Ovary (tissue), 9 donors: ENCODE data around the gene PLEKHH1. TPM values are rescaled to one million over a fixed set of nuclear protein-coding genes. Genes with fewer than 3 reads are reported as not detected.

Source experiments
- DNase-seq, 5 donors: peaks; one replicate each; pipeline ENCODE4 v3.0.0-alpha.2; 2019 to 2020
- H3K27ac ChIP-seq, 2 donors: fragments of 200-600 bp; one replicate each; pipeline versions ENCODE4 v1.5.1 to v1.8.0; 2019 to 2022
- H3K27me3 ChIP-seq: fragments of 200-600 bp; one replicate; pipeline ENCODE4 v1.8.0; 2022
- H3K36me3 ChIP-seq: fragments of 200-600 bp; sonication (generic); one replicate; pipeline ENCODE4 v1.5.1; 2019
- H3K4me1 ChIP-seq: one replicate; pipeline ENCODE4 v1.8.1; 2013; ENCODE audit warnings: mild to moderate bottlenecking, moderate library complexity; ENCODE audit not compliant: insufficient read depth
- H3K4me3 ChIP-seq: fragments of 200-600 bp; sonication (generic); one replicate; pipeline ENCODE4 v1.5.1; 2017
- H3K9me3 ChIP-seq, 2 donors: fragments of 200-600 bp in 1 of 2; sonication (generic) in 1 of 2; one replicate each; pipeline versions ENCODE4 v1.5.1 to v1.8.1; 2013 to 2019; ENCODE audit warnings: mild to moderate bottlenecking in 1 of 2, moderate library complexity in 1 of 2
- CTCF ChIP-seq, 3 donors: fragments of 450-650 bp in 2 of 3; fragments of 200-600 bp in 1 of 3; IDR thresholded peaks; one replicate each; pipeline versions ENCODE4 v1.5.1 to v1.8.0; 2016 to 2022; ENCODE audit warnings: antibody characterized with exemption in 3 of 3, mild to moderate bottlenecking in 1 of 3
- EP300 ChIP-seq: sonication (generic); formaldehyde crosslinking; IDR thresholded peaks from one replicate; pipeline ENCODE4 v1.6.1; 2017; ENCODE audit warnings: antibody characterized with exemption
- POLR2A ChIP-seq: fragments of 450-650 bp; IDR thresholded peaks from one replicate; pipeline ENCODE4 v1.6.1; 2017; ENCODE audit warnings: antibody characterized with exemption, mild to moderate bottlenecking, moderate library complexity
- WGBS, 3 donors: extraction: QIAGEN DNeasy Blood & Tissue Kit in 1 of 3; methylation state at CpG; one replicate each; pipeline versions ENCODE4 v1.1.5 to v1.1.7; 2013 to 2017; 5-methylcytosine and 5-hydroxymethylcytosine counted together
- intact Hi-C, 4 donors: fragments of 100-400 bp; cut with DNase I; formaldehyde crosslinking; loops; one replicate each; pipeline versions ENCODE4 v1.11.0 to v1.15.1; 2022 to 2023
- polyA plus RNA-seq, 2 donors: library from polyadenylated mRNA; stranded (reverse); fragments of 200-250 nt in 1 of 2; fragments of 350-450 nt in 1 of 2; fragmentation: Illumina TruSeq in 1 of 2; extraction: RNeasy Lipid Tissue Mini Kit (QIAGEN cat#74804) in 1 of 2; gene quantifications; one replicate each; pipeline ENCODE4 v1.2.3, GENCODE V29; 2013 to 2014
- total RNA-seq, 7 donors: library from RNA; depleted of rRNA in 2 of 7; stranded (reverse); fragments of >200 nt in 2 of 7; fragmentation: NEBNext Ultra II Directional in 3 of 7; extraction: Animal tissue kit (Norgen Biotek cat#: 25700) in 3 of 7; gene quantifications; one replicate each; pipeline versions ENCODE4 v1.1.0 to v1.2.4, GENCODE V29; 2016 to 2023
- donor health status: DM: no; HTN: no; CAD: no; lungs with moderate emphysema.
- donor health status: DM: no; HTN: no; CAD: no.
- donor health status: Bipolar disorder and iron deficiency.
- donor health status: DM: yes; HTN: yes; CAD: no.
- donor health status: DM: no; HTN: no; CAD: no.
- donor health status: DM: yes; HTN: yes; CAD: no.

The PLEKHH1 gene
- total and polyA plus RNA-seq, 9 donors = 0.78 to 15.7 (median 3.9) TPM

GRCh38 chr14:67602995-67603545 lies 70.0 kb downstream of the PLEKHH1 start:
- WGBS, 3 donors = 46 to 49% (median 48%) methylated on average over 5 of the region's 5 CpGs
- intact Hi-C loops = loop anchor here in 1 of 4 donors (5.0 kb wide), 1 partner anchor 69 kb away; the partner anchor contains the start of gene VTI1B
- Histone ChIP-seq H3K27ac (no peak overlapping the region), H3K9me3 (no peaks in the 10 kb centered on the region), H3K4me1 (peaks cover 3% of the 10 kb centered on the region), H3K36me3 (no peaks in the 10 kb centered on the region), H3K27me3 (no peaks in the 10 kb centered on the region), H3K4me3 (no peak overlapping the region)
- TF ChIP-seq CTCF (IDR thresholded peaks at IDR 0.05) (no peak), POLR2A (no peak), EP300 (no peak)
- no peak for DNase-seq

GRCh38 chr14:67607646-67608045 lies 74.6 kb downstream of the PLEKHH1 start:
- Histone ChIP-seq H3K27ac (no peak overlapping the region), H3K4me3 (no peak overlapping the region), H3K36me3 (no peaks in the 10 kb centered on the region), H3K4me1 (no peaks in the 10 kb centered on the region), H3K27me3 (no peaks in the 10 kb centered on the region), H3K9me3 (no peaks in the 10 kb centered on the region)
- TF ChIP-seq POLR2A (no peak), EP300 (no peak), CTCF (IDR thresholded peaks at IDR 0.05) (no peak)
- intact Hi-C loops = no loop called here
- WGBS, 3 donors = 88 to 96% (median 90%) methylated on average over 5 of the region's 5 CpGs
- no peak for DNase-seq

- Histone ChIP-seq H3K4me3 (no peak overlapping the region), H3K9me3 (no peaks in the 10 kb centered on the region), H3K36me3 (no peaks in the 10 kb centered on the region), H3K27ac (no peak overlapping the region), H3K4me1 (no peaks in the 10 kb centered on the region), H3K27me3 (no peaks in the 10 kb centered on the region)
- intact Hi-C loops = no loop called here
- DNase-seq = no peak
- TF ChIP-seq POLR2A (no peak), EP300 (no peak), CTCF (IDR thresholded peaks at IDR 0.05) (no peak)
- 58 to 68% (median 67%) methylated on average over 10 of the region's 10 CpGs for WGBS, 3 donors
These were observed 76.7 kb downstream of the PLEKHH1 start for GRCh38 chr14:67609642-67610310.

- intact Hi-C loops = no loop called here
- H3K4me3 ChIP-seq = no peak overlapping the region
- H3K27me3 ChIP-seq = no peaks in the 10 kb centered on the region
- 68 to 76% (median 75%) methylated on average over 1 of the region's 1 CpG for WGBS, 3 donors
- H3K4me1 ChIP-seq = no peaks in the 10 kb centered on the region
- no peak for TF ChIP-seq EP300
- TF ChIP-seq CTCF (IDR thresholded peaks at IDR 0.05) = no peak
- TF ChIP-seq POLR2A = no peak
- DNase-seq = no peak
- H3K36me3 ChIP-seq = no peaks in the 10 kb centered on the region
- no peak overlapping the region for H3K27ac ChIP-seq
- no peaks in the 10 kb centered on the region for H3K9me3 ChIP-seq
These were observed 77.4 kb downstream of the PLEKHH1 start for GRCh38 chr14:67610491-67610890.
